Spleen (tissue), 11 donors: ENCODE results near the gene S100A14. TPM values are rescaled to one million over a fixed set of nuclear protein-coding genes. Genes with fewer than 3 reads are reported as not detected.

ENCODE experiments used
- DNase-seq: peaks from one replicate; pipeline ENCODE4 v3.0.0-alpha.2; 2020
- H3K27ac ChIP-seq, 8 donors: fragments of 200-600 bp; sonication (generic) in 7 of 8; 1 replicate in 4 of 8; 2 replicates in 4 of 8; pipeline versions ENCODE4 v1.5.0 to v1.8.0; 2016 to 2021; ENCODE audit warnings: inconsistent platforms in 4 of 8, mild to moderate bottlenecking in 4 of 8, moderate library complexity in 1 of 8
- H3K27me3 ChIP-seq, 7 donors: fragments of 200-600 bp; sonication (generic) in 6 of 7; replicated peaks in 1 of 7; 1 replicate in 4 of 7; 2 replicates in 3 of 7; pipeline versions ENCODE4 v1.5.0 to v1.8.0; 2016 to 2021; ENCODE audit warnings: inconsistent platforms in 3 of 7, mild to moderate bottlenecking in 1 of 7
- H3K36me3 ChIP-seq, 6 donors: fragments of 200-600 bp; sonication (generic) in 5 of 6; 1 replicate in 4 of 6; 2 replicates in 2 of 6; pipeline versions ENCODE4 v1.5.0 to v1.8.0; 2016 to 2021; ENCODE audit warnings: inconsistent platforms in 2 of 6
- H3K4me1 ChIP-seq, 6 donors: fragments of 200-600 bp; sonication (generic) in 5 of 6; 1 replicate in 3 of 6; 2 replicates in 3 of 6; pipeline versions ENCODE4 v1.5.0 to v1.8.0; 2016 to 2021; ENCODE audit warnings: inconsistent platforms in 3 of 6
- H3K4me3 ChIP-seq, 8 donors: fragments of 200-600 bp; sonication (generic) in 7 of 8; 1 replicate in 4 of 8; 2 replicates in 4 of 8; pipeline versions ENCODE4 v1.5.0 to v1.8.0; 2016 to 2021; ENCODE audit warnings: inconsistent platforms in 4 of 8, mild to moderate bottlenecking in 4 of 8, moderate library complexity in 2 of 8
- H3K9me3 ChIP-seq, 8 donors: fragments of 200-600 bp; sonication (generic) in 7 of 8; 1 replicate in 4 of 8; 2 replicates in 4 of 8; pipeline versions ENCODE4 v1.5.0 to v1.8.0; 2016 to 2021; ENCODE audit warnings: inconsistent platforms in 4 of 8
- POLR2A ChIP-seq, 3 donors: fragments of 450-650 bp; IDR thresholded peaks; one replicate each; pipeline ENCODE4 v1.5.1; 2017; ENCODE audit warnings: antibody characterized with exemption in 3 of 3, mild to moderate bottlenecking in 1 of 3
- POLR2AphosphoS5 ChIP-seq, 3 donors: sonication (generic); formaldehyde crosslinking; IDR thresholded peaks; one replicate each; pipeline ENCODE4 v1.5.1; 2017; ENCODE audit warnings: antibody characterized with exemption in 3 of 3
- WGBS, 5 donors: extraction: QIAGEN DNeasy Blood & Tissue Kit in 3 of 5; methylation state at CpG; one replicate each; pipeline versions ENCODE4 v1.1.5 to v1.1.7; 2013 to 2018; 5-methylcytosine and 5-hydroxymethylcytosine counted together
- intact Hi-C: fragments of 100-400 bp; cut with DNase I; formaldehyde crosslinking; loops from one replicate; pipeline ENCODE4 v1.15.0; 2023; ENCODE audit warnings: low total_unique reads
- polyA plus RNA-seq, 3 donors: library from polyadenylated mRNA; stranded (reverse); fragments of 200-250 nt; gene quantifications; one replicate each; pipeline ENCODE4 v1.2.1, GENCODE V29; 2013
- total RNA-seq, 7 donors: library from RNA; depleted of rRNA in 3 of 7; stranded (reverse); fragments of >200 nt in 3 of 7; fragmentation: NEBNext Ultra II Directional in 4 of 7; extraction: Animal tissue kit (Norgen Biotek cat#: 25700) in 4 of 7; gene quantifications; one replicate each; pipeline versions ENCODE4 v1.1.0 to v1.2.1, GENCODE V29; 2016 to 2021
- TF ChIP-seq, protein P1 (sequence below), 11 experiments: fragments of 200-600 bp in 7 of 11; fragments of 450-650 bp in 4 of 11; sonication (generic) in 4 of 11; IDR thresholded peaks in 8 of 11; conservative IDR thresholded peaks in 3 of 11; 1 replicate in 7 of 11; 2 replicates in 4 of 11; pipeline versions ENCODE4 v1.4.0 to v1.8.0; 2016 to 2021; ENCODE audit warnings: antibody characterized with exemption in 11 of 11, inconsistent platforms in 4 of 11, mild to moderate bottlenecking in 1 of 11
- donor health status: healthy with polysubstance abuse.
- donor health status: DM: no; HTN: no; CAD: no; lungs with moderate emphysema.
- donor health status: DM: no; HTN: no; CAD: no.
- donor health status: Bipolar disorder and iron deficiency.
- donor health status: healthy.
- donor health status: DM: no; HTN: no; CAD: no.
- donor health status: DM: yes; HTN: yes; CAD: no.

The S100A14 gene
- total and polyA plus RNA-seq, 10 donors = 0.28 to 3.0 (median 1.0) TPM; not detected in 3

DNA sequence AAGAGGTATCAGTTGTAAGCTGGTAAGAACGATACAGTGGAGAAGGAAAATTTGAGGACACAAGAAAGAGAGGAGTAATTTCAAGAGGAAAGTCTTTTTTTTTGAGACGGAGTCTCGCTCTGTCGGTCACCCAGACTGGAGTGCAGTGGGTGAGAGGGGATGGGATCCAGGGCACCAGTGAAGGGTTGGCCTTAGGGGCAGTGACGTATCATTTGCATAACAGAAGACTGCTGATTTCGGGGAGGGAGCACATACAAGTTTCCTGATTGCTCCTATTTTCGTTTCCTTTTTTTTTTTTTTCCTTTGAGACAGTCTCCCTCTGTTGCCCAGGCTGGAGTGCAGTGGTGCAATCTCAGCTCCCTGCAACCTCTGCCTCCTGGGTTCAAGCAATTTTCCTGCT is 7.0 kb upstream of the S100A14 start:
- TF ChIP-seq POLR2A (IDR thresholded peaks at IDR 0.05) (no peak), POLR2AphosphoS5 (IDR thresholded peaks at IDR 0.05) (peak in 2 of 3 donors; percentile 17 to 42)
- TF ChIP-seq, protein P1, sequence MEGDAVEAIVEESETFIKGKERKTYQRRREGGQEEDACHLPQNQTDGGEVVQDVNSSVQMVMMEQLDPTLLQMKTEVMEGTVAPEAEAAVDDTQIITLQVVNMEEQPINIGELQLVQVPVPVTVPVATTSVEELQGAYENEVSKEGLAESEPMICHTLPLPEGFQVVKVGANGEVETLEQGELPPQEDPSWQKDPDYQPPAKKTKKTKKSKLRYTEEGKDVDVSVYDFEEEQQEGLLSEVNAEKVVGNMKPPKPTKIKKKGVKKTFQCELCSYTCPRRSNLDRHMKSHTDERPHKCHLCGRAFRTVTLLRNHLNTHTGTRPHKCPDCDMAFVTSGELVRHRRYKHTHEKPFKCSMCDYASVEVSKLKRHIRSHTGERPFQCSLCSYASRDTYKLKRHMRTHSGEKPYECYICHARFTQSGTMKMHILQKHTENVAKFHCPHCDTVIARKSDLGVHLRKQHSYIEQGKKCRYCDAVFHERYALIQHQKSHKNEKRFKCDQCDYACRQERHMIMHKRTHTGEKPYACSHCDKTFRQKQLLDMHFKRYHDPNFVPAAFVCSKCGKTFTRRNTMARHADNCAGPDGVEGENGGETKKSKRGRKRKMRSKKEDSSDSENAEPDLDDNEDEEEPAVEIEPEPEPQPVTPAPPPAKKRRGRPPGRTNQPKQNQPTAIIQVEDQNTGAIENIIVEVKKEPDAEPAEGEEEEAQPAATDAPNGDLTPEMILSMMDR (IDR thresholded peaks at IDR 0.05 in 8 of 11, conservative IDR thresholded peaks at IDR 0.05 in 3 of 11) = no peak
- 59 to 76% (median 67%) methylated on average over 7 of the region's 7 CpGs for WGBS, 5 donors
- no peaks in the 10 kb centered on the region for H3K9me3 ChIP-seq
- H3K4me1 ChIP-seq = peaks cover 0 to 60% (median 33%) of the 10 kb centered on the region in 6 donors
- H3K27ac ChIP-seq = peak overlapping the region in 3 of 8 donors; percentile 2 to 17 (median 3)
- DNase-seq = no peak
- intact Hi-C loops = no loop called here
- H3K27me3 ChIP-seq = no peaks in the 10 kb centered on the region
- peaks cover 0 to 25% (median 0%) of the 10 kb centered on the region in 6 donors for H3K36me3 ChIP-seq
- no peak overlapping the region for H3K4me3 ChIP-seq

DNA sequence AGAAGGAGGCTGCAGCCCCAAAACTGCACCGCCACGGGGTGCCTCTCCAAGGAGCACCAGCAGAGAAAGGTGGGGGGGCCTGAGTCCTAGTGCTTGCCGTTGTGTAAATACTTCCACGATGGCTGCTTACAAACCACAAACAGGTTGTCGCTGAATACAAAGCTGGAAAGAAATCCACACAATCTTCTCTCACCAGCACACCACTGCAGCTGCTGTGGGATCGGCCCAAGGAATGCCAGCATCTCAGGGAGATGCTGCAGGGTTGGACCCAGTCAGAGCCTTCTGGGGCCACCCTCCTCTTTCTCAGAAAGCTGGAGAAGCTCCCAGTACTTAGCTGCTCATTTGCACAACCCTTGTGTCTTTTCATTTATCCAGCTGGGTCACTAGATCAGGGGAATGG is 3.0 kb upstream of the S100A14 start:
- 91 to 98% (median 96%) methylated on average over 6 of the region's 6 CpGs for WGBS, 5 donors
- no peak for DNase-seq
- TF ChIP-seq, protein P1 (IDR thresholded peaks at IDR 0.05 in 8 of 11, conservative IDR thresholded peaks at IDR 0.05 in 3 of 11) = no peak
- TF ChIP-seq POLR2AphosphoS5 (IDR thresholded peaks at IDR 0.05) = no peak
- TF ChIP-seq POLR2A (IDR thresholded peaks at IDR 0.05) = no peak
- intact Hi-C loops = loop anchor here (5.0 kb wide), 1 partner anchor 47 kb away; no protein-coding TSS in a partner anchor
- Histone ChIP-seq H3K4me1 (peaks cover 14 to 60% (median 41%) of the 10 kb centered on the region in 6 donors), H3K4me3 (no peak overlapping the region), H3K36me3 (peaks cover 0 to 17% (median 0%) of the 10 kb centered on the region in 6 donors), H3K27ac (no peak overlapping the region), H3K27me3 (no peaks in the 10 kb centered on the region), H3K9me3 (no peaks in the 10 kb centered on the region)

DNA sequence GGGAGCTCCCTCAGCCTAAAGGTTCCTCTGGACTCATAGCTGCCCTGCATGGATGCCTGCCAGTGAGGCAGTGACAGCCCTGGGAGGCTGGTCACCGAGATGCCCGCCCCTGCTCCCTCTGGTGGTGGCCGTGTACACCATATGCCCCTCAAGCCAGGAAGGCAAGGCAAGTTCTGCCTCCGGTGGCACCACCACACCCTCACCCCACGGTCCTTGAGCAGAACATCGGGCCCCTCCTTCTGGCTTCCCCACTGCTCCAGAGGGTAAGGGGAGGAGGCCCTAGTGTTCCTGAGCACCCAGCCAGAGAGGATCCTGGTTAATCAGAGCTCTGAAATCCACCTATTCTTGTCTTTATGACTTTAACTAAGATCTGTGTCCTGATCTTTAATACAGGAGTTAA is 1.5 kb upstream of the S100A14 start:
- no peaks in the 10 kb centered on the region for H3K27me3 ChIP-seq
- TF ChIP-seq POLR2AphosphoS5 (IDR thresholded peaks at IDR 0.05) (peak; percentile 57 to 81 (median 77)), POLR2A (IDR thresholded peaks at IDR 0.05) (no peak)
- TF ChIP-seq, protein P1 (IDR thresholded peaks at IDR 0.05 in 8 of 11, conservative IDR thresholded peaks at IDR 0.05 in 3 of 11) = peak in 9 of 11 experiments; percentile 51 to 90 (median 76)
- H3K4me1 ChIP-seq = peaks cover 12 to 56% (median 35%) of the 10 kb centered on the region in 6 donors
- intact Hi-C loops = loop anchor here (5.0 kb wide), 1 partner anchor 45 kb away; no protein-coding TSS in a partner anchor
- H3K36me3 ChIP-seq = peaks cover 0 to 17% (median 0%) of the 10 kb centered on the region in 6 donors
- peak overlapping the region in 1 of 8 donors; percentile 4 for H3K4me3 ChIP-seq
- H3K9me3 ChIP-seq = no peaks in the 10 kb centered on the region
- WGBS, 5 donors = 3 to 82% (median 35%) methylated on average over 6 of the region's 6 CpGs
- peak overlapping the region in 7 of 8 donors; percentile 32 to 90 (median 48) for H3K27ac ChIP-seq
- DNase-seq = peak; percentile 95

DNA sequence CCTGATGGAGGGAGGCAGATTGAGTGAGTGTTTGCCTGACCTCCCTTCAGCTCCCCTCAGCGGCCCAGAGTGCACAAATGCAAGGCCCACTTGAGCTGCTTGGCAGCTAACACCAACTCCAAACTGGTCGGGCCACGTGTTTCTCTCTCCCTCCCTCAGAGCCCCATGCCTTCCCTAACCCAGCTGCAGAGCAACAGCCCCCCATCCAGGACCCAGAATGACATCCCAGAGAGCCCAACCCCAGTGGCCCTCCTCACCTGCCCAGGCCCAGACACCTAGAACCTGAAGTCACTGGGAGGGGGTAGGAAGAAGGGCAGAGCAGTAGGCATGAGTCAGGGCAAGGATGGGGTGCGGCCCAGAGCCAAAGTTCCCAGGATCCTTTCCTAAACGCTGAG is 789 bp upstream of the S100A14 start:
- 55 to 90% (median 75%) methylated on average over 4 to 5 of the region's 5 CpGs for WGBS, 5 donors
- H3K4me3 ChIP-seq = no peak overlapping the region
- no peak for TF ChIP-seq POLR2A (IDR thresholded peaks at IDR 0.05)
- no peak for TF ChIP-seq POLR2AphosphoS5 (IDR thresholded peaks at IDR 0.05)
- TF ChIP-seq, protein P1 (IDR thresholded peaks at IDR 0.05 in 8 of 11, conservative IDR thresholded peaks at IDR 0.05 in 3 of 11) = no peak
- H3K27me3 ChIP-seq = no peaks in the 10 kb centered on the region
- intact Hi-C loops = loop anchor here (5.0 kb wide), 1 partner anchor 45 kb away; no protein-coding TSS in a partner anchor
- H3K9me3 ChIP-seq = no peaks in the 10 kb centered on the region
- no peak for DNase-seq
- H3K4me1 ChIP-seq = peaks cover 12 to 55% (median 34%) of the 10 kb centered on the region in 6 donors
- peaks cover 0 to 14% (median 0%) of the 10 kb centered on the region in 6 donors for H3K36me3 ChIP-seq
- H3K27ac ChIP-seq = peak overlapping the region in 7 of 8 donors; percentile 22 to 90 (median 48)
